Cardiac muscle cell (in vitro differentiated cells and primary cell): ENCODE measurements around the gene CMTM4. TPM values are rescaled to one million over a fixed set of nuclear protein-coding genes. Genes with fewer than 3 reads are reported as not detected.

Experiments used
- DNase-seq, 2 donors: peaks; one replicate each; pipeline versions ENCODE4 v3.0.0 to v3.0.0-alpha.2; 2010 to 2017; ENCODE audit warnings: low read depth in 1 of 2, low spot score in 1 of 2
- H3K27ac ChIP-seq: fragments of 200-600 bp; sonication (generic); 2 replicates; pipeline ENCODE4 v1.5.1; 2016
- H3K27me3 ChIP-seq: fragments of 200-600 bp; sonication (generic); 2 replicates; pipeline ENCODE4 v1.6.0; 2016; ENCODE audit warnings: control low read depth
- H3K36me3 ChIP-seq: fragments of 200-600 bp; sonication (generic); 2 replicates; pipeline ENCODE4 v1.5.1; 2016; ENCODE audit warnings: control low read depth
- H3K4me1 ChIP-seq: fragments of 200-600 bp; sonication (generic); 2 replicates; pipeline ENCODE4 v1.8.1; 2017; ENCODE audit warnings: low read depth, mild to moderate bottlenecking, mixed run types
- H3K4me3 ChIP-seq: fragments of 200-600 bp; sonication (generic); 2 replicates; pipeline ENCODE4 v1.5.1; 2016; ENCODE audit warnings: mild to moderate bottlenecking
- H3K9me3 ChIP-seq: fragments of 200-600 bp; sonication (generic); 2 replicates; pipeline ENCODE4 v1.5.1; 2017; ENCODE audit warnings: low read depth, mild to moderate bottlenecking, control low read depth
- CTCF ChIP-seq: IDR thresholded peaks from 2 replicates; pipeline ENCODE4 v1.5.1; 2012; ENCODE audit warnings: low read depth, mild to moderate bottlenecking, low read length
- polyA plus RNA-seq: library from polyadenylated mRNA; unstranded; fragments of >200 nt; fragmentation: Nextera tagmentation; extraction: Ambion mirVana; gene quantifications from 2 replicates; pipeline ENCODE4 v1.2.1, GENCODE V29; 2016
- total RNA-seq: library from RNA; depleted of rRNA; stranded (reverse); fragments of >200 nt; gene quantifications from 2 replicates; pipeline ENCODE4 v1.2.3, GENCODE V29; 2016

The CMTM4 gene
- total and polyA plus RNA-seq, 2 experiments from 2014 or later, result 19.7 to 61.6 TPM

GRCh38 chr16:66740010-66740409 lies 43.5 kb upstream of the CMTM4 start:
- Histone ChIP-seq H3K4me1 (no peaks in the 10 kb centered on the region), H3K36me3 (peaks cover 56% of the 10 kb centered on the region)
- peak; percentile 58 to 67 for DNase-seq

GRCh38 chr16:66735891-66736290 lies 39.3 kb upstream of the CMTM4 start:
- Histone ChIP-seq H3K9me3 (no peaks in the 10 kb centered on the region), H3K27ac (no peak overlapping the region), H3K4me3 (no peak overlapping the region), H3K27me3 (no peaks in the 10 kb centered on the region), H3K4me1 (no peaks in the 10 kb centered on the region), H3K36me3 (peaks cover 74% of the 10 kb centered on the region)
- TF ChIP-seq CTCF, result no peak
- no peak for DNase-seq

More at GRCh38 chr16:66740010-66740409, 43.5 kb upstream of the CMTM4 start:
- Histone ChIP-seq H3K9me3 (no peaks in the 10 kb centered on the region), H3K27ac (peak overlapping the region; percentile 63), H3K27me3 (no peaks in the 10 kb centered on the region), H3K4me3 (no peak overlapping the region)
- peak; percentile 71 for TF ChIP-seq CTCF

GRCh38 chr16:66731101-66731500 lies 34.6 kb upstream of the CMTM4 start:
- no peaks in the 10 kb centered on the region for H3K27me3 ChIP-seq
- no peak for TF ChIP-seq CTCF
- peaks cover 65% of the 10 kb centered on the region for H3K36me3 ChIP-seq
- H3K4me1 ChIP-seq, result peaks cover 2% of the 10 kb centered on the region
- H3K27ac ChIP-seq, result no peak overlapping the region
- no peaks in the 10 kb centered on the region for H3K9me3 ChIP-seq
- no peak overlapping the region for H3K4me3 ChIP-seq
- DNase-seq, result no peak

- H3K9me3 ChIP-seq, result no peaks in the 10 kb centered on the region
- H3K27me3 ChIP-seq, result no peaks in the 10 kb centered on the region
- peaks cover 7% of the 10 kb centered on the region for H3K4me1 ChIP-seq
- DNase-seq, result no peak
- no peak overlapping the region for H3K4me3 ChIP-seq
- TF ChIP-seq CTCF, result no peak
- H3K36me3 ChIP-seq, result peaks cover 63% of the 10 kb centered on the region
- no peak overlapping the region for H3K27ac ChIP-seq
Observed at GRCh38 chr16:66728804-66729203, 32.3 kb upstream of the CMTM4 start.

- Histone ChIP-seq H3K4me1 (peaks cover 7% of the 10 kb centered on the region), H3K9me3 (no peaks in the 10 kb centered on the region), H3K36me3 (peaks cover 62% of the 10 kb centered on the region), H3K4me3 (no peak overlapping the region), H3K27ac (no peak overlapping the region), H3K27me3 (no peaks in the 10 kb centered on the region)
- peak; percentile 58 for TF ChIP-seq CTCF
- peak; percentile 61 to 80 for DNase-seq
Observed at GRCh38 chr16:66728117-66728787, 31.7 kb upstream of the CMTM4 start.
